MM.1S (cell line): ENCODE measurements around the gene NLRP12.

Experiments used
- DNase-seq: peaks from one replicate; pipeline ENCODE4 v3.0.0-alpha.2; 2015
- H2AFZ ChIP-seq: fragments of 300-600 bp; sonication (generic); 2 replicates; pipeline ENCODE4 v1.6.0; 2016; ENCODE audit warnings: antibody characterized with exemption, low read length
- H3F3A ChIP-seq: fragments of 300-600 bp; sonication (generic); 2 replicates; pipeline ENCODE4 v1.6.1; 2016; ENCODE audit warnings: mild to moderate bottlenecking, antibody characterized with exemption, low read length, moderate library complexity, mixed read lengths; ENCODE audit not compliant: insufficient read depth
- H3K27ac ChIP-seq: fragments of 300-600 bp; sonication (generic); 2 replicates; pipeline ENCODE4 v1.5.1; 2016; ENCODE audit warnings: mild to moderate bottlenecking, low read length
- H3K27me3 ChIP-seq: fragments of 300-600 bp; sonication (generic); replicated peaks from 2 replicates; pipeline ENCODE4 v1.6.0; 2016; ENCODE audit warnings: low read length; ENCODE audit not compliant: insufficient read depth
- H3K36me3 ChIP-seq: fragments of 300-600 bp; sonication (generic); replicated peaks from 2 replicates; pipeline ENCODE4 v1.6.1; 2016; ENCODE audit warnings: mild to moderate bottlenecking, low read length, mixed read lengths; ENCODE audit not compliant: insufficient read depth
- H3K4me1 ChIP-seq: fragments of 300-600 bp; sonication (generic); 2 replicates; pipeline ENCODE4 v1.6.1; 2016; ENCODE audit warnings: low read length, mixed read lengths
- H3K4me2 ChIP-seq: fragments of 300-600 bp; sonication (generic); 2 replicates; pipeline ENCODE4 v1.6.0; 2016; ENCODE audit warnings: low read depth, low read length
- H3K4me3 ChIP-seq: fragments of 300-600 bp; sonication (generic); 2 replicates; pipeline ENCODE4 v1.5.1; 2016; ENCODE audit warnings: low read length, mixed read lengths
- H3K79me2 ChIP-seq: fragments of 300-600 bp; sonication (generic); 2 replicates; pipeline ENCODE4 v1.6.1; 2016; ENCODE audit warnings: mixed run types, low read length, mixed read lengths
- H3K9ac ChIP-seq: fragments of 300-600 bp; sonication (generic); 2 replicates; pipeline ENCODE4 v1.6.1; 2016; ENCODE audit warnings: low read length, mixed read lengths
- H3K9me2 ChIP-seq: fragments of 300-600 bp; sonication (generic); replicated peaks from 2 replicates; pipeline ENCODE4 v1.6.1; 2016; ENCODE audit warnings: mild to moderate bottlenecking, low read length, mixed read lengths; ENCODE audit not compliant: insufficient read depth
- H3K9me3 ChIP-seq: fragments of 300-600 bp; sonication (generic); replicated peaks from 2 replicates; pipeline ENCODE4 v1.6.1; 2016; ENCODE audit warnings: mild to moderate bottlenecking, low read length, mixed read lengths; ENCODE audit not compliant: insufficient read depth
- H4K20me1 ChIP-seq: fragments of 300-600 bp; sonication (generic); 2 replicates; pipeline ENCODE4 v1.6.1; 2016; ENCODE audit warnings: mild to moderate bottlenecking, low read length, moderate library complexity, mixed read lengths; ENCODE audit not compliant: insufficient read depth
- CTCF ChIP-seq: fragments of 300-600 bp; sonication (generic); IDR thresholded peaks from 2 replicates; pipeline ENCODE4 v1.5.1; 2016; ENCODE audit warnings: antibody characterized with exemption, low read length, mixed read lengths
- EZH2 ChIP-seq: fragments of 300-600 bp; sonication (generic); optimal IDR thresholded peaks from 2 replicates; pipeline ENCODE3; 2017; ENCODE audit warnings: low read depth, mild to moderate bottlenecking, antibody characterized with exemption, low read length, mixed read lengths
- EZH2phosphoT487 ChIP-seq: fragments of 300-600 bp; sonication (generic); IDR thresholded peaks from 2 replicates; pipeline ENCODE4 v1.6.1; 2018; ENCODE audit warnings: antibody characterized with exemption, low read length

NLRP12 gene

GRCh38 chr19:53809518-53810186, 14.5 kb downstream of the NLRP12 start:
- Histone ChIP-seq H3K4me1 (no peaks in the 10 kb centered on the region), H3F3A (no peaks in the 10 kb centered on the region), H3K9me2 (no peaks in the 10 kb centered on the region), H3K9ac (no peak overlapping the region), H4K20me1 (no peaks in the 10 kb centered on the region), H3K4me2 (no peak overlapping the region), H3K27me3 (no peaks in the 10 kb centered on the region), H3K36me3 (no peaks in the 10 kb centered on the region), H2AFZ (no peak overlapping the region), H3K79me2 (no peaks in the 10 kb centered on the region), H3K27ac (no peak overlapping the region), H3K9me3 (no peaks in the 10 kb centered on the region), H3K4me3 (no peak overlapping the region)
- DNase-seq: no peak
- TF ChIP-seq EZH2: no peak
- no peak for TF ChIP-seq EZH2phosphoT487
- no peak for TF ChIP-seq CTCF

GRCh38 chr19:53808710-53809125, 15.4 kb downstream of the NLRP12 start:
- no peak for DNase-seq
- no peaks in the 10 kb centered on the region for H3K9me2 ChIP-seq
- H4K20me1 ChIP-seq: no peaks in the 10 kb centered on the region
- no peaks in the 10 kb centered on the region for H3K79me2 ChIP-seq
- H3K9me3 ChIP-seq: no peaks in the 10 kb centered on the region
- H3K27me3 ChIP-seq: no peaks in the 10 kb centered on the region
- no peak overlapping the region for H2AFZ ChIP-seq
- no peaks in the 10 kb centered on the region for H3K4me1 ChIP-seq
- no peaks in the 10 kb centered on the region for H3F3A ChIP-seq
- no peak overlapping the region for H3K9ac ChIP-seq
- TF ChIP-seq EZH2 (no peak), EZH2phosphoT487 (no peak), CTCF (no peak)
- H3K27ac ChIP-seq: no peak overlapping the region
- no peak overlapping the region for H3K4me3 ChIP-seq
- no peak overlapping the region for H3K4me2 ChIP-seq
- H3K36me3 ChIP-seq: no peaks in the 10 kb centered on the region

GRCh38 chr19:53801257-53801656, 22.9 kb downstream of the NLRP12 start:
- no peaks in the 10 kb centered on the region for H3K27me3 ChIP-seq
- no peaks in the 10 kb centered on the region for H3K4me1 ChIP-seq
- H3K4me3 ChIP-seq: no peak overlapping the region
- no peaks in the 10 kb centered on the region for H3F3A ChIP-seq
- no peak overlapping the region for H2AFZ ChIP-seq
- DNase-seq: no peak
- no peak overlapping the region for H3K9ac ChIP-seq
- H3K27ac ChIP-seq: no peak overlapping the region
- no peaks in the 10 kb centered on the region for H3K79me2 ChIP-seq
- no peak overlapping the region for H3K4me2 ChIP-seq
- TF ChIP-seq CTCF (no peak), EZH2 (no peak), EZH2phosphoT487 (no peak)
- no peaks in the 10 kb centered on the region for H3K9me3 ChIP-seq
- H4K20me1 ChIP-seq: no peaks in the 10 kb centered on the region
- H3K9me2 ChIP-seq: no peaks in the 10 kb centered on the region
- H3K36me3 ChIP-seq: no peaks in the 10 kb centered on the region
